GM23338 (cell line): ENCODE measurements around the gene ADGRD2. TPM values are rescaled to one million over a fixed set of nuclear protein-coding genes. Genes with fewer than 3 reads are reported as not detected.

Experiments
- ATAC-seq: fragments of 200-7000 bp; cut with Tn5 transposase; 3 replicates; pipeline ENCODE4 v1.9.1; 2020
- DNase-seq: peaks from one replicate; pipeline ENCODE4 v3.0.0-alpha.2; 2015; ENCODE audit warnings: low spot score
- H2AFZ ChIP-seq: fragments of 200-600 bp; sonication (generic); 2 replicates; pipeline ENCODE4 v1.8.0; 2016; ENCODE audit warnings: antibody characterized with exemption, mild to moderate bottlenecking, moderate library complexity
- H3F3A ChIP-seq: fragments of 200-600 bp; sonication (generic); replicated peaks from 2 replicates; pipeline ENCODE4 v1.8.0; 2017; ENCODE audit warnings: antibody characterized with exemption, mixed run types, low read depth
- H3K27ac ChIP-seq: fragments of 200-600 bp; sonication (generic); 2 replicates; pipeline ENCODE4 v1.6.1; 2016; ENCODE audit warnings: low read depth
- H3K27me3 ChIP-seq: fragments of 200-600 bp; sonication (generic); 2 replicates; pipeline ENCODE4 v1.8.0; 2016; ENCODE audit warnings: mild to moderate bottlenecking, mixed run types, moderate library complexity; ENCODE audit not compliant: insufficient read depth
- H3K36me3 ChIP-seq: fragments of 200-600 bp; sonication (generic); 2 replicates; pipeline ENCODE4 v1.8.0; 2016; ENCODE audit warnings: mild to moderate bottlenecking; ENCODE audit not compliant: insufficient read depth
- H3K4me1 ChIP-seq: fragments of 200-600 bp; sonication (generic); 2 replicates; pipeline ENCODE4 v1.8.0; 2016; ENCODE audit warnings: mild to moderate bottlenecking, moderate library complexity; ENCODE audit not compliant: insufficient read depth
- H3K4me2 ChIP-seq: fragments of 200-600 bp; sonication (generic); 2 replicates; pipeline ENCODE4 v1.7.1; 2017; ENCODE audit warnings: mixed run types
- H3K4me3 ChIP-seq: fragments of 200-600 bp; sonication (generic); 2 replicates; pipeline ENCODE4 v1.6.1; 2016; ENCODE audit warnings: mixed run types
- H3K79me2 ChIP-seq: fragments of 200-600 bp; sonication (generic); replicated peaks from 2 replicates; pipeline ENCODE4 v1.8.0; 2017; ENCODE audit warnings: mild to moderate bottlenecking; ENCODE audit not compliant: insufficient read depth
- H3K9me2 ChIP-seq: fragments of 200-600 bp; sonication (generic); 2 replicates; pipeline ENCODE4 v1.8.0; 2017; ENCODE audit not compliant: insufficient read depth
- H4K20me1 ChIP-seq: fragments of 200-600 bp; sonication (generic); replicated peaks from 2 replicates; pipeline ENCODE4 v1.8.0; 2017; ENCODE audit warnings: mild to moderate bottlenecking; ENCODE audit not compliant: insufficient read depth
- H3K27ac Mint-ChIP-seq: 2 replicates; pipeline ENCODE4 v1.8.0; 2020; ENCODE audit warnings: inconsistent platforms, mild to moderate bottlenecking, moderate library complexity, mixed read lengths
- H3K27me3 Mint-ChIP-seq: 3 replicates; pipeline ENCODE4 v1.8.0; 2022; ENCODE audit warnings: low read depth, mild to moderate bottlenecking, moderate library complexity, mixed read lengths, inconsistent platforms; ENCODE audit not compliant: insufficient read depth, poor library complexity
- H3K36me3 Mint-ChIP-seq: 3 replicates; pipeline ENCODE4 v1.8.0; 2021; ENCODE audit warnings: low read depth, mild to moderate bottlenecking, inconsistent platforms, moderate library complexity, mixed read lengths
- H3K4me1 Mint-ChIP-seq: 3 replicates; pipeline ENCODE4 v1.8.0; 2020; ENCODE audit warnings: mild to moderate bottlenecking, inconsistent platforms, mixed read lengths
- H3K4me3 Mint-ChIP-seq: 3 replicates; pipeline ENCODE4 v1.8.0; 2021; ENCODE audit warnings: moderate library complexity, mild to moderate bottlenecking, inconsistent platforms, mixed read lengths
- H3K9me3 Mint-ChIP-seq: 3 replicates; pipeline ENCODE4 v1.8.0; 2020; ENCODE audit warnings: moderate library complexity, mild to moderate bottlenecking, inconsistent platforms, mixed read lengths
- CREB1 ChIP-seq: fragments of 250-450 bp; sonication (Bioruptor Pico); IDR thresholded peaks from 2 replicates; pipeline ENCODE4 v1.5.0; 2020; ENCODE audit warnings: low read depth, mild to moderate bottlenecking, moderate library complexity
- CTCF ChIP-seq, 2 experiments: fragments of 200-600 bp in 1 of 2; sonication (generic) in 1 of 2; conservative IDR thresholded peaks; 2 replicates each; pipeline versions ENCODE4 v1.5.1 to v1.6.1; 2016 to 2017; ENCODE audit warnings: antibody characterized with exemption in 2 of 2, low read depth in 2 of 2, mild to moderate bottlenecking in 2 of 2, moderate library complexity in 1 of 2
- ETS1 ChIP-seq: IDR thresholded peaks from 2 replicates; pipeline ENCODE4 v1.6.1; 2016; ENCODE audit warnings: antibody characterized with exemption
- EZH2 ChIP-seq: fragments of 200-600 bp; sonication (generic); IDR thresholded peaks from one replicate; pipeline ENCODE4 v1.8.0; 2017; ENCODE audit warnings: antibody characterized with exemption, mild to moderate bottlenecking, low read depth; ENCODE audit not compliant: unreplicated experiment
- EZH2phosphoT487 ChIP-seq: fragments of 200-600 bp; sonication (generic); IDR thresholded peaks from one replicate; pipeline ENCODE4 v1.8.1; 2018; ENCODE audit warnings: antibody characterized with exemption; ENCODE audit not compliant: unreplicated experiment
- NANOG ChIP-seq: IDR thresholded peaks from 2 replicates; pipeline ENCODE4 v1.6.1; 2016; ENCODE audit warnings: antibody characterized with exemption, borderline replicate concordance
- POLR2AphosphoS5 ChIP-seq: IDR thresholded peaks from 2 replicates; pipeline ENCODE4 v1.6.1; 2016; ENCODE audit warnings: antibody characterized with exemption, low read depth
- REST ChIP-seq: IDR thresholded peaks from one replicate; pipeline ENCODE4 v1.6.1; 2018; ENCODE audit warnings: antibody characterized with exemption; ENCODE audit not compliant: unreplicated experiment
- STAT1 ChIP-seq: IDR thresholded peaks from one replicate; pipeline ENCODE4 v1.6.1; 2016; ENCODE audit warnings: antibody characterized with exemption; ENCODE audit not compliant: unreplicated experiment
- ZNF331 ChIP-seq: fragments of 250-450 bp; sonication (Bioruptor Pico); IDR thresholded peaks from 2 replicates; pipeline ENCODE4 v1.5.0; 2020; ENCODE audit warnings: low read depth, mild to moderate bottlenecking, moderate library complexity
- polyA plus RNA-seq: library from polyadenylated mRNA; unstranded; fragments of >200 nt; fragmentation: Nextera tagmentation; extraction: Ambion mirVana; gene quantifications from 2 replicates; pipeline ENCODE4 v1.2.1, GENCODE V29; 2016
- total RNA-seq: library from RNA; depleted of rRNA; stranded (reverse); fragments of >200 nt; shearing (Covaris generic); gene quantifications from 2 replicates; pipeline ENCODE4 v1.2.3, GENCODE V29; 2014

Gene ADGRD2
- total and polyA plus RNA-seq, 2 experiments from 2014 or later = 0.45 to 0.78 TPM

GRCh38 chr9:124462739-124463138 is 12.5 kb downstream of the ADGRD2 start:
- H3K36me3 ChIP-seq = no peaks in the 10 kb centered on the region
- no peak for DNase-seq
- H3K27me3 ChIP-seq = no peaks in the 10 kb centered on the region
- no peaks in the 10 kb centered on the region for H3K79me2 ChIP-seq
- no peaks in the 10 kb centered on the region; the same call in 2 of the 3 replicates for H3K9me3 Mint-ChIP-seq
- no peak overlapping the region for H2AFZ ChIP-seq
- peaks cover 2% of the 10 kb centered on the region for H3K27me3 Mint-ChIP-seq
- no peak overlapping the region for H3K4me3 Mint-ChIP-seq
- H3F3A ChIP-seq = no peaks in the 10 kb centered on the region
- H3K4me3 ChIP-seq = no peak overlapping the region
- no peaks in the 10 kb centered on the region for H3K4me1 Mint-ChIP-seq
- H3K36me3 Mint-ChIP-seq = no peaks in the 10 kb centered on the region
- no peak overlapping the region for H3K27ac ChIP-seq
- no peaks in the 10 kb centered on the region; the same call in 1 of the 2 replicates for H4K20me1 ChIP-seq
- H3K27ac Mint-ChIP-seq = no peak overlapping the region
- H3K4me2 ChIP-seq = no peak overlapping the region
- TF ChIP-seq EZH2phosphoT487 (no peak), ETS1 (no peak), STAT1 (no peak), REST (no peak), CREB1 (CRISPR knock-in tag) (no peak), POLR2AphosphoS5 (no peak), ZNF331 (CRISPR knock-in tag) (no peak), NANOG (no peak), CTCF (conservative IDR thresholded peaks at IDR 0.05; ENCODE audit: low read depth in 2 of 2) (no peak), EZH2 (no peak)
- H3K9me2 ChIP-seq = no peaks in the 10 kb centered on the region
- ATAC-seq = no peak
- no peaks in the 10 kb centered on the region for H3K4me1 ChIP-seq
